Measurements from ENCODE around the gene RPS6KC1. TPM values are rescaled to one million over a fixed set of nuclear protein-coding genes. Genes with fewer than 3 reads are reported as not detected.
"Not testable (repeated sequence)": the region's sequence is repeated elsewhere in the genome, so short reads cannot be mapped to it uniquely, and the experiment has no call there.

RPS6KC1 gene
- total RNA-seq, 3 donors from 2014 or later (not counting 1 experiment from before 2014, with no cell fraction given), result 19.6 to 32.7 (median 24.1) TPM

DNA sequence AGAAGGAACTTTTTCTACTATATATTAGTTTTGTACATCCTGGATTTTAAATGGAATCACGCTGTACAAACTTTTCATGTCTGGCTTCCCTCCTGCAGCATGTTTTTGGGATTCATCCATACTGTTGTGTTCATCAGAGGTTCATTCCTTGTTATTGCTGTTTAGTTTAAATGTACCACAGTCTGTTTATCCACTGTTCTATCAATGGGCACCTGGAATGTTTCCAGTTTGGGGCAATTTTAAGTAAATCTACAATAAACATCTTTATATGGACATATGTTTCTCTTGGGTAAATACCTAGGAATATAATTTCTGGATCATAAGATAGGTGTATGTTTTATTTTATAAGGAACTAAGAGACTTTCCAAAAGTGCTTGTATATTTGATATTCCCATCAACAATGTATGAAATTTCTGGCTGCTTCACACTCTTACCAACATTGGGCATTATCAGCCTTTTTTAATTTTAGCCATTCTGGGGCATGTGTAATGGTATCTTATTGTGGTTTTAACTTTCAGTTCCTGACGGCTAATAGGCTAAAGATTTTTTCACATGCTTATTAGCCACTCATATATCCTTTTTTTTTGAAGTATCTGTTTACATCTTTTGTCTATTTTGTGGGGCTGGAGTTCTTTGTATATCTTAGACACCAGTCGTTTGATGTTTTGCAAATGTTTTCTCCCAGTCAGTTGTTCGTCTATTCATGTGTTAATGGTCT is 48.8 kb downstream of the RPS6KC1 start:
- Mint-ChIP-seq H3K27me3 (ENCODE audit: low read depth in 2 of 2) (no peaks in the 10 kb centered on the region), H3K36me3 (no peaks in the 10 kb centered on the region), H3K4me1 (peaks cover 9 to 12% of the 10 kb centered on the region in 2 donors), H3K9me3 (no peaks in the 10 kb centered on the region), H3K27ac (no peak overlapping the region), H3K4me3 (no peak overlapping the region)
- no peaks in the 10 kb centered on the region for H3K36me3 ChIP-seq (ENCODE audit: control insufficient read depth, insufficient read depth, low read length)
- H3K9me3 ChIP-seq (ENCODE audit: control insufficient read depth, insufficient read depth, low read length), result no peaks in the 10 kb centered on the region
- H3K4me1 ChIP-seq (ENCODE audit: control insufficient read depth, insufficient read depth, low read length), result no peaks in the 10 kb centered on the region
- WGBS (ENCODE audit: insufficient coverage), result 100% methylated on average over 3 of the region's 4 CpGs
- no peak overlapping the region for H3K27ac ChIP-seq (ENCODE audit: low read length)
- intact Hi-C loops (cut with micrococcal nuclease), result no loop called here
- no peak overlapping the region for H3K4me3 ChIP-seq (ENCODE audit: low read length)
- ATAC-seq (no peak), DNase-seq (no peak)
- TF ChIP-seq CTCF (IDR thresholded peaks at IDR 0.05), result no peak
- H3K27me3 ChIP-seq (ENCODE audit: control insufficient read depth, insufficient read depth, low read length), result no peaks in the 10 kb centered on the region

GRCh38 chr1:213100565-213100964 is 49.5 kb downstream of the RPS6KC1 start:
- H3K4me3 ChIP-seq (ENCODE audit: low read length); H3K4me1 ChIP-seq (ENCODE audit: control insufficient read depth, insufficient read depth, low read length); H3K9me3 ChIP-seq (ENCODE audit: control insufficient read depth, insufficient read depth, low read length); ATAC-seq; H3K27ac Mint-ChIP-seq; H3K36me3 ChIP-seq (ENCODE audit: control insufficient read depth, insufficient read depth, low read length); H3K4me3 Mint-ChIP-seq; H3K36me3 Mint-ChIP-seq; H3K4me1 Mint-ChIP-seq; intact Hi-C loops (cut with micrococcal nuclease); DNase-seq; H3K27me3 Mint-ChIP-seq (ENCODE audit: low read depth in 2 of 2); H3K9me3 Mint-ChIP-seq; H3K27me3 ChIP-seq (ENCODE audit: control insufficient read depth, insufficient read depth, low read length); H3K27ac ChIP-seq (ENCODE audit: low read length): not testable (repeated sequence)
- 100% methylated on average over 2 of the region's 4 CpGs for WGBS (ENCODE audit: insufficient coverage)

DNA sequence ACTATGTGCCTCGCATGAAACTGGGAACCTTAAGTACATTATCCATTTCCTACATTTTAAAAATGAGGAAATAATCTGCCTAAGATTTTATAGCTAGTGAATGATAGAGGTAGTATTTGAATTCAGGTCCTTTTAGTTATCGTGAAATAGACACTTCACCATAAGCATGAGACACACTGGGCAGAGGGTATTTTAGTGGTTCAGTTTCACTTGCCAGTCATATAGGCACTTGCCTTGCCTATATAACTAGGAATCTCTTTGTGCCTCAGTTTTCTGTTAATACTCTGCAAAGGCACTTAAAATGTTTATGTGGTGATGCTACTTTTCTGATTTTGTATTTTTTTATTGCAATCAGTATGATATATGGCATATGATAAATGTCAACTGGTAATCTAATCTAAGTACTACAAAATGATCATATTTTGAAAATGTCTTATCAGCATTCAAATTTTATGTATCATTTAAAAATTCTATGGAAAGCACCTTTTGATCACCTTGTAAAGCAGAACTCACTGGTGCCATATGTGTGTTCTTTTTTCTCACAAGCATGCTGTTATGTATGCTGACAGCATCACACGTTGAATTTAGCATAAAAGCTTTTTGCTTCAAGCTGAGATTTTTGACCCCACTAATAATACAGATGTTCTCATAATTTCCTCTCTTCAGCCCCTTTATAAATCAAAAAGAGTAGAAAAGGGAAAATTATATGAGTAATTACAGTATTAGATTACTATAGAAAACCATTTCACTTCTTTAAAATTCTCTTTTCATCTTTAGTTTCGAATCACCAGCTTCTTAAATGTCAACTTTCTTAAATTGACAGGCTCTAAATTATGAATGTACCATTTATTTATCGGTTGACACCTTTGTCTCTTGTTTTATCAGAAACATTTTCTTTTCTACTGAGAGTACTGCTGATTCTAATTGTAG is 52.6 kb downstream of the RPS6KC1 start:
- Mint-ChIP-seq H3K4me3 (no peak overlapping the region), H3K36me3 (no peaks in the 10 kb centered on the region), H3K27me3 (ENCODE audit: low read depth in 2 of 2) (no peaks in the 10 kb centered on the region), H3K9me3 (no peaks in the 10 kb centered on the region), H3K4me1 (peaks cover 7 to 9% of the 10 kb centered on the region in 2 donors), H3K27ac (no peak overlapping the region)
- H3K27ac ChIP-seq (ENCODE audit: low read length), result no peak overlapping the region
- TF ChIP-seq CTCF (IDR thresholded peaks at IDR 0.05), result no peak
- 90% methylated on average over 2 of the region's 5 CpGs for WGBS (ENCODE audit: insufficient coverage)
- no peaks in the 10 kb centered on the region for H3K4me1 ChIP-seq (ENCODE audit: control insufficient read depth, insufficient read depth, low read length)
- ATAC-seq, result no peak
- no peaks in the 10 kb centered on the region for H3K27me3 ChIP-seq (ENCODE audit: control insufficient read depth, insufficient read depth, low read length)
- H3K36me3 ChIP-seq (ENCODE audit: control insufficient read depth, insufficient read depth, low read length), result peaks cover 2% of the 10 kb centered on the region
- no peak overlapping the region for H3K4me3 ChIP-seq (ENCODE audit: low read length)
- H3K9me3 ChIP-seq (ENCODE audit: control insufficient read depth, insufficient read depth, low read length), result no peaks in the 10 kb centered on the region
- DNase-seq, result no peak
- intact Hi-C loops (cut with micrococcal nuclease), result no loop called here

DNA sequence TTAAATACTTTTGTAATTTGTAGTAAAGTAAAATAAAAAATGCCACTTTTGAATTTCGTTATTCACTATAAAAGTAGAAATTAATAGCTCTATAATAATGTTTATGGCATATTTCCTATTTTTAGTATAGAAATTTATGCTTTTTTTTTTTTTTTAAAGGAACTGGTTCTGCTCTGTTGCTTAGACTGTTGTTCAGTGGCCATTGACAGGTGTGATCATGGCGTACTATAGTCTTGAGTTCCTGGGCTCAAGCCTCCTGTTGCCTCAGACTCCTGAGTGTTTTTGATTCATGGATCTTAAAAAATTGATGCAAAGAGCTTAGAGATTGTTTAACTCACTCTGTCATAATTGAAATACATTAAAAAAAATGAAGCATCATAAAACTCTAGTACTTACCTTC is 53.6 kb downstream of the RPS6KC1 start:
- Histone ChIP-seq H3K27ac (ENCODE audit: low read length) (no peak overlapping the region), H3K4me3 (ENCODE audit: low read length) (no peak overlapping the region), H3K4me1 (ENCODE audit: control insufficient read depth, insufficient read depth, low read length) (no peaks in the 10 kb centered on the region), H3K9me3 (ENCODE audit: control insufficient read depth, insufficient read depth, low read length) (no peaks in the 10 kb centered on the region), H3K36me3 (ENCODE audit: control insufficient read depth, insufficient read depth, low read length) (peaks cover 2% of the 10 kb centered on the region), H3K27me3 (ENCODE audit: control insufficient read depth, insufficient read depth, low read length) (no peaks in the 10 kb centered on the region)
- ATAC-seq (no peak), DNase-seq (no peak)
- Mint-ChIP-seq H3K36me3 (no peaks in the 10 kb centered on the region), H3K4me1 (peaks cover 7 to 10% of the 10 kb centered on the region in 2 donors), H3K27ac (no peak overlapping the region), H3K27me3 (ENCODE audit: low read depth in 2 of 2) (no peaks in the 10 kb centered on the region), H3K9me3 (no peaks in the 10 kb centered on the region), H3K4me3 (no peak overlapping the region)
- WGBS (ENCODE audit: insufficient coverage), result 92% methylated on average over 1 of the region's 2 CpGs
- no peak for TF ChIP-seq CTCF (IDR thresholded peaks at IDR 0.05)
- intact Hi-C loops (cut with micrococcal nuclease), result no loop called here

Data from natural killer cell (primary cell).